Duodenal mucosa (tissue), 2 donors: ENCODE data around the gene WWTR1.

Experiments
- H3K27ac ChIP-seq: one replicate; pipeline ENCODE4 v1.7.0; 2013; ENCODE audit warnings: low read depth, low read length
- H3K27me3 ChIP-seq, 2 donors: one replicate each; pipeline ENCODE4 v1.7.0; 2013; ENCODE audit warnings: low read length in 2 of 2, control low read depth in 1 of 2; ENCODE audit not compliant: insufficient read depth in 2 of 2, control insufficient read depth in 1 of 2
- H3K36me3 ChIP-seq, 2 donors: one replicate each; pipeline ENCODE4 v1.7.0; 2013; ENCODE audit warnings: low read length in 2 of 2, control low read depth in 1 of 2; ENCODE audit not compliant: insufficient read depth in 2 of 2, control insufficient read depth in 1 of 2
- H3K4me1 ChIP-seq, 2 donors: one replicate each; pipeline ENCODE4 v1.7.0; 2013; ENCODE audit warnings: low read length in 2 of 2, control low read depth in 1 of 2; ENCODE audit not compliant: insufficient read depth in 2 of 2, control insufficient read depth in 1 of 2
- H3K4me3 ChIP-seq, 2 donors: one replicate each; pipeline ENCODE4 v1.7.0; 2013; ENCODE audit warnings: low read length in 2 of 2, low read depth in 1 of 2
- H3K9ac ChIP-seq, 2 donors: one replicate each; pipeline ENCODE4 v1.7.0; 2013; ENCODE audit warnings: low read length in 2 of 2, low read depth in 1 of 2
- H3K9me3 ChIP-seq, 2 donors: one replicate each; pipeline ENCODE4 v1.7.0; 2013; ENCODE audit warnings: low read length in 2 of 2, control low read depth in 1 of 2; ENCODE audit not compliant: control insufficient read depth in 1 of 2

WWTR1 gene

DNA sequence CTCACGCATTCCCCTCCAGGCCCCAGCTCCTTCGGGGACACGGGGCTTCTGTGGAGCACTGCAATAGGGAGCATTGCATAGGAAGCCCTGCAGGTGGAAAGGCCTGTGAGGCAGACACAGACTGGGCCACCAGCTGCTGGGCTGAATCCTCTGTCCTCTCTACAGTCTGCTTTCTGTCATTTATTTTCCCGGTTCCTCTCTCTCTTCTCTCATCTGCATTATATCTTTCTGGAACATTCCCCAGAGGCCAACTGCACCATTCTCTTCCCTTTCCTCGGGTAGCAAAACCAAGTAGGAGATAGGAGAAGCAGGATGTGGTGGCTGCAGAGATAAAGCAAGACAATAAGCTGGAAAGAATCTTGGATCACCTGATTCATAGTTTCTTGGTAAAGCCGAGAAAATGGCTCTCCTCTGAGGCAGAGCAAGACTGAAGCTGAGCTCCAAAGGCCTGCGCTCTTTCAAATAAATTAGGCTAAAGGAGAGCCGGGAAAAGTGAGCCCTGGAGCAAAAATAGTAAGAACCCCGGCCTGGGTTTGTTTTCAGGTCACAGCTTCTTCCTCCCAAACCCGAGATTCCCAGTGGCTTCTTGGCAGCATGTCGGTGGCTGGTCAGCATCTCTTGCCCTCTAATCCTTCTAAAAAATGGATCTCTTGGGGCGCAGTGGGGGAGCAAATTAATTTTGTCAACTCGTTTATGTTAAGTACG lies 178.1 kb downstream of the WWTR1 start:
- Histone ChIP-seq H3K4me3 (peak overlapping the region in 1 of 2 donors; percentile 2), H3K9me3 (no peaks in the 10 kb centered on the region), H3K9ac (peak overlapping the region in 1 of 2 donors; percentile 15), H3K27ac (no peak overlapping the region), H3K36me3 (no peaks in the 10 kb centered on the region), H3K4me1 (peaks cover 3 to 14% of the 10 kb centered on the region in 2 donors), H3K27me3 (no peaks in the 10 kb centered on the region)

DNA sequence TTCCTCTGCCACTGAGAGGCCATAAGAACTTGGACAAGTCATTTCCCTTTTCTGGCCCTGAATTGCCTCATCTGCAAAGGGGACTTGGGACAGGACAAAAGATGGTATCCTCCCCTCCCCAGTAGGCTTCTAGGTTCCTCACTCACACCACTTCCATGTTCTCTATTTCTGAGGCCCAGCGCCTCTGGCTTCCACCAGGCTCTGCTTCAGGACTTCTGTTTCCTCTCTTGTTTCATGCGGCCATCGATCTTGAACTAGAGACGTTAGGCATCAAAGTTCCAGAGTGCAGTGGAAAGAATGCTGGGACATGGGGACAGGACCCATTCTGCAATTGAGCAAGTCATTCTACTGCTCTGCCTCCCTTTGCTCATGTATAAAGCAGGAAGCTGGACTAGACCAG lies 181.6 kb downstream of the WWTR1 start:
- H3K4me1 ChIP-seq = peaks cover 22 to 50% of the 10 kb centered on the region in 2 donors

DNA sequence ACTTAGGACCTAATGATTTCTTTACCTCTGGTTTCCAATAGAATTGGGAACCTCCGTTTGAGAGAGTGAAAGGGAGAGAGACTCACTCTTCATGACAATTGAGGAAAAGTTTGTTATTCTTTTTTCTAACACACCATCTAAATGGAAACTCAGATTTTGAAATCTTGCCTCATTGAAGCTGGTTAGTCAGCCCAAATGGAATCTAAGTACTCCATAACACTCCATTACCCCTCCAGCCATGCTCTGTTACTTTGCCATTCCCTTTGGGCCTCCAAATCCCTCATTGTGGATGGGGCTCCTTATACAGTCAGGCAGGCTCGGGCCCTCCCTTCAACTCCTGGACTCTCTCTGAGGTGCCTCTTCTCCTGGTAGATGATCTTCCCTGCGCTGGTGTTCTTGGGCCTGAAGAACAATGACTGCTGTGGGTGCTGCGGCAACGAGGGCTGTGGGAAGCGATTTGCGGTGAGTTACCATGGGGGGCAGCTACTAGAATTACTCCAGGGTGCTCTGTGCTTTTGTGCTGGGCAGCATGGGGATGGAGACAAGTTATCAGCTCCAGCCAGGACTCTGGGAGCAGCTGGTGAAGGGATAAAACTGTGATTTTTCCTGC lies 182.3 kb downstream of the WWTR1 start:
- peaks cover 22 to 50% of the 10 kb centered on the region in 2 donors for H3K4me1 ChIP-seq
- no peak overlapping the region for H3K27ac ChIP-seq
- H3K27me3 ChIP-seq = no peaks in the 10 kb centered on the region
- H3K4me3 ChIP-seq = peak overlapping the region; percentile 61 to 64
- peak overlapping the region; percentile 8 to 36 for H3K9ac ChIP-seq
- H3K36me3 ChIP-seq = no peaks in the 10 kb centered on the region
- H3K9me3 ChIP-seq = no peaks in the 10 kb centered on the region

More for the DNA sequence above, 181.6 kb downstream of the WWTR1 start:
- Histone ChIP-seq H3K27ac (no peak overlapping the region), H3K9me3 (no peaks in the 10 kb centered on the region), H3K9ac (peak overlapping the region; percentile 20 to 23), H3K27me3 (no peaks in the 10 kb centered on the region), H3K36me3 (no peaks in the 10 kb centered on the region), H3K4me3 (peak overlapping the region; percentile 61 to 64)

DNA sequence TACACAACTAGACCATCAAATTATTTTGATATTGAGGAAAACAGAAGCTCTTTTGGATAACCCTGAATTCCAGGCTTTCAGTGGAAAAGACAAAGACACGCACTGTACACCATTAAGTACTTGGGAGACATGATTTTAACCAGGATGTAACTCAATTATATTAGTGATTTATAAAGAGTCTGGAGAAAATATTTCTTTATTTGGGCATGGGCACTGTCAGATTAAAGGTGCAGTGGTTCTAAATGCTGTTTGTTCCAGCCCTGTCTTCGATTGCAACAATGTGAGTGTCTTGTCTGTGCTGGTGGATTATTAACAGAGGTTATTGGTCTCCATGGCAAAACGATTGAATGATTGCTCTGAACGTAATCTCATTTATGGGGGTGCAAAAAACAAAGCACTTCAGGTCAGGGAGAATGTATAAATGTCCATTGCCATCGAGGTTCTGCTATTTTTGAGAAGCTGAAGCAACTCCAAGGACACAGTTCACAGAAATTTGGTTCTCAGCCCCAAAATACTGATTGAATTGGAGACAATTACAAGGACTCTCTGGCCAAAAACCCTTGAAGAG lies 183.5 kb downstream of the WWTR1 start, which contains the start of gene TM4SF4:
Gene TM4SF4, plus strand, starts transcription at position 448 of the 568 bp plus-strand sequence. CDS start 181 bp downstream, outside the sequence.
- H3K27ac ChIP-seq = peak within 1 kb of the TSS; percentile 43
- H3K36me3 ChIP-seq = no peaks in the 10 kb centered on the region
- H3K27me3 ChIP-seq = no peaks in the 10 kb centered on the region
- no peaks in the 10 kb centered on the region for H3K9me3 ChIP-seq
- H3K9ac ChIP-seq = peak within 1 kb of the TSS; percentile 20 to 36
- H3K4me3 ChIP-seq = peak within 1 kb of the TSS; percentile 61 to 64
- peaks cover 19 to 42% of the 10 kb centered on the region in 2 donors for H3K4me1 ChIP-seq

DNA sequence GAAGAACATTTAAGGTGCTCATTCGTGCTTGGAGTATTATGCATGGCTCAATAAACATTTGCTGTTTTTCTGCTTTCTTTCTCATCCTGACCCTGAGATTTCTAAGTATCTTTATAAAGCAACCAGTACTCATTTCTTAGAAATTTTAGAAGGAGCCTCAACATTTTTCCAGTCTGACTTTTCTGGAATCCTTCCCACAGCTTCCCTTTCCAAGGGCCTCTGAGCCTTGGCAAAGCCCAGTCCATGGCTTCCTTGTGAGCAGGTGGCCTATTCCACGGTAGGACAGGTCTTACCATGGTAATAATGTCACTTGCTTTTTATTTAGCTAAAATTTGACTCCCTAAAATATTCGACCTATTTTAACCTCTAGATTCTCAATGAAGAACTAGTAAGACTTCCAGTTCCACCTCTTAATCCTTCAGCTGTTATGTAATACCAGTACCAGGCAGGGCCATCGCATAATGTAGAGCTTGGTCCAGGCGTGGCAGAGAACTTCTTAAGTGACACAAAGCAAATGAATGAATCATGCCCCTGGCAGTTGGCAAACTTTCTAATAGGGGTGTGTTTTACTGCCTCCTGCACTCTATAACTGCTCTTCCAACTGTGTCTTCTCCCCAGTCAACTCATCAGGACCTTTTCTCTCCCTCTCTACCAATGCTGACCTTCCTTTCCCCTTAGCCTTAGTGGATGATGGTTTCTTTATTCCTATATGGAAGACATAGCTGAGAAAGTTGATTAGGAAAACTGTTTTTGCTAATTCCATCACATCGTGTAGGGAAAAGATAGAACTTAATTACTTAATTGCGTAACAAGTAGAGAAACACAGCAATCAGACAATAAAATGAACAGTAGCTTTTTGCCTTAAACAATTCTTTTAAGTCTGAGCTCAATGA lies 184.2 kb downstream of the WWTR1 start:
- Histone ChIP-seq H3K4me3 (peak overlapping the region; percentile 28 to 61), H3K9me3 (no peaks in the 10 kb centered on the region), H3K27me3 (no peaks in the 10 kb centered on the region), H3K9ac (peak overlapping the region in 1 of 2 donors; percentile 20), H3K36me3 (no peaks in the 10 kb centered on the region), H3K27ac (peak overlapping the region; percentile 13), H3K4me1 (peaks cover 21 to 50% of the 10 kb centered on the region in 2 donors)

DNA sequence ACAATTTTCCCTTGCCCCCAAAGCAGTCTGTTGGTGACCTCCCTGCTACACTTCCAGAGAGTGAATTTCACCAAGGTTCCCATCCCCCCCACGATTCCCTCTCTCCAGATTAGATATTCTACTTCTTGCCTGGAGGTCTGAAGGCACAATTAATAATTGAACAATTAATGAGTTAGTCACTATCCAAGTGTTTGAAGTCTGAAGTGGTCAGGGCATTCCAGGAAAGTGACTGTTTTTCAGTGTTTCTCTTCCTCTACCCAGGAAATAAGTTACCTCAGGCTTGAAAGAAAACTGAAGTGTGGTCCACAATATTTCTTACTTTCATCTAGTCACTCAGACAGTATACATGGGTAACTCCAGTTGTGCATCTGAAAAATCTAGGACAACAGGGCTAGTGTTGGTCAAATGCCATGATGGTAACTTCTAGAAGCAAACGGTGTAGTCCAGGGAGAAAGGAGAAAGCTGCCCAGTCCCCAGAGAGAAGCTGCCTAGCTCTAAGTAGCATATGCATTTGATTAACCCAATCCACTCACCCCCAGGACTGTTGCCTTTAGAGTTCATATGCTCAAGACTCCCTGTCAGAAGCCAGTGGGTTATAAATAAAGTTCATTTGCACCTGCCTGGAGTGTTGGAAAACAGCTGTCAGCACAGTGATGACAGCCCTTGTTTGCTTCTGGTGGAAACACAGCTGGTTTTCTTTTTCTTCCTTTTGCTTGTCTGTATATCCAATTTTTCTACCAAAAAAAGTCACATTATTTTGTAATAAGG lies 185.6 kb downstream of the WWTR1 start:
- H3K27ac ChIP-seq = no peak overlapping the region
- H3K4me1 ChIP-seq = peaks cover 25 to 54% of the 10 kb centered on the region in 2 donors
- no peak overlapping the region for H3K9ac ChIP-seq
- H3K27me3 ChIP-seq = no peaks in the 10 kb centered on the region
- H3K4me3 ChIP-seq = no peak overlapping the region
- H3K36me3 ChIP-seq = no peaks in the 10 kb centered on the region
- no peaks in the 10 kb centered on the region for H3K9me3 ChIP-seq

DNA sequence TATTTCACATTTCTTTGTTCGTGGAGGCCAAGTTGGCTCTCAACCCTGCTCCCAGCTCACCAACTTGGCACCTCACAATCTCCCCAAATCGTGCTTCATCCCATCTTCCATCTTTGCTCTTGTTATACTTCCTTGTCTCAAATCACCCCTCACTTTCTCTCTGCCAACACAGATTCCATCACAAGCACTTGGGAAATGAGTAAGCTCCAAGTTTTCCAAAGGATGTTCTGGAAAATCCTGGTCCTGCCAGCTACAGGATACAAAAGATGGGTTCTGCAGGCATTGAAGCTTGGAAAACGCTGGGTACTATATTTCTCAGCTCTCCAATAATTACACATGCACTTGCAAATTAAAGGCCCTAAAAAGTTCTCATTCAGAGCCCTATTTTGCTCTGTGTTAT lies 187.4 kb downstream of the WWTR1 start:
- Histone ChIP-seq H3K27me3 (no peaks in the 10 kb centered on the region), H3K9me3 (no peaks in the 10 kb centered on the region), H3K4me3 (no peak overlapping the region), H3K9ac (no peak overlapping the region), H3K36me3 (no peaks in the 10 kb centered on the region), H3K27ac (no peak overlapping the region), H3K4me1 (peaks cover 34 to 65% of the 10 kb centered on the region in 2 donors)

DNA sequence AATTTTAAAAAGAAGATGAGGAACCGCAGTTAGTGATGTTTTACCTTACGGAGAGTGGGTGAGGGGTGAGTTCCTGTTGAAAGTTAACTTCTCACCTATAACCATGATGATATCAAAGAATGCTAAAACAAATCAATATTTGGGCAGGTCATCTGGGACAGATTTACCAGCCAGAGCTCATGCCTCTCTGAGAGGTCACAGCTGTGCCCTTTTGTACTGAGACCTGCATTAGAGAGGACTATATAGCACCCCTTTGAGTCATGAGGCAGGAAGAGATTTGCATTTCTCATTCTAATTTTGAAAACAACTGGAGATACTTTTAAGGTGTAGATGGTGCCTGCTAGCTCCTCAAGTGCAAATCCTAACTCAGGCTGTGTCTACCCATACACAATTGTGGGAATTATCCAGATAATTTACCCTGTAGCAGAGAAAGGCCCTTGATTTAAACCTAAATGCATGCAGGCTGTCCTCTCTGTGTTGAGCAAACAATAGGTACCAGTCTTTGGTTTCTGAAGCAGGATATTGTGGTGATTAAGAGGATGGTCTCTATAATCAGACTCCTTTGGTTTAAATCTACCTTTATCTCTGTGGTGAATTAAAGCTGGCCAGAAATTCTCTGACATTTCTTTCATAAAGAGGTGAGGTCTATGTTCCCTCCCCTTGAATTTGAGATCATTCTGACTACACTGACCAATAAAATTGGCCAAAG lies 189.2 kb downstream of the WWTR1 start:
- Histone ChIP-seq H3K4me1 (peaks cover 40 to 51% of the 10 kb centered on the region in 2 donors), H3K27me3 (no peaks in the 10 kb centered on the region), H3K27ac (no peak overlapping the region), H3K36me3 (no peaks in the 10 kb centered on the region), H3K4me3 (no peak overlapping the region), H3K9ac (no peak overlapping the region), H3K9me3 (no peaks in the 10 kb centered on the region)
